GM18508 (cell line): ENCODE results near the gene TTC31.
"Not testable (repeated sequence)": the region's sequence is repeated elsewhere in the genome, so short reads cannot be mapped to it uniquely, and the experiment has no call there.

Experiments
- ATAC-seq: cut with Tn5 transposase; IDR thresholded peaks from one replicate; pipeline ENCODE4 v1.9.1; 2021; ENCODE audit warnings: moderate number of reproducible peaks; ENCODE audit not compliant: insufficient read depth, unreplicated experiment

TTC31 gene

GRCh38 chr2:74482801-74483674 is at the start of gene TTC31, which contains the start of gene CCDC142:
TSS of gene TTC31 (plus strand) at chr2:74483081. CDS start at chr2:74483096, 15 bp downstream.
TSS of gene CCDC142 (minus strand) at chr2:74482998. CDS start at chr2:74482837, 161 bp downstream.
- peak; percentile 76 for ATAC-seq

- no peak for ATAC-seq
Measured at GRCh38 chr2:74436111-74436805, 46.6 kb upstream of the TTC31 start.

- ATAC-seq = no peak
Measured at GRCh38 chr2:74436848-74437695, 45.8 kb upstream of the TTC31 start.

GRCh38 chr2:74438248-74438647 is 44.6 kb upstream of the TTC31 start:
- no peak for ATAC-seq

GRCh38 chr2:74439373-74439772 is 43.5 kb upstream of the TTC31 start:
- ATAC-seq = no peak

- ATAC-seq = no peak
Measured at GRCh38 chr2:74439803-74440377, 43.0 kb upstream of the TTC31 start.

- no peak for ATAC-seq
Measured at GRCh38 chr2:74440378-74441169, 42.3 kb upstream of the TTC31 start.

GRCh38 chr2:74441170-74441689 is 41.7 kb upstream of the TTC31 start:
- no peak for ATAC-seq

- peak; percentile 47 for ATAC-seq
Measured at GRCh38 chr2:74441690-74442482, 41.0 kb upstream of the TTC31 start, which contains the start of gene RTKN. TSS of gene RTKN (minus strand) at chr2:74441937. CDS start at chr2:74441816, 121 bp downstream.

- not testable (repeated sequence) for ATAC-seq
Measured at GRCh38 chr2:74442483-74443297, 40.2 kb upstream of the TTC31 start.

- ATAC-seq = no peak
Measured at GRCh38 chr2:74444498-74445318, 38.2 kb upstream of the TTC31 start.

GRCh38 chr2:74447230-74447999 is 35.5 kb upstream of the TTC31 start:
- no peak for ATAC-seq

GRCh38 chr2:74448771-74449170 is 34.1 kb upstream of the TTC31 start:
- ATAC-seq = no peak

- no peak for ATAC-seq
Measured at GRCh38 chr2:74450570-74451190, 32.2 kb upstream of the TTC31 start.
